ENCODE results near the gene AMFR. TPM values are rescaled to one million over a fixed set of nuclear protein-coding genes. Genes with fewer than 3 reads are reported as not detected.
A peak's percentile ranks its signal among the peaks of the same experiment; 100 is the strongest.

The AMFR gene
- total RNA-seq, 1 donor from 2014 or later = 136 TPM

GRCh38 chr16:56373003-56373402 is 52.3 kb downstream of the AMFR start:
- no peak for DNase-seq (ENCODE audit: extremely low spot score, unreplicated experiment)
- Mint-ChIP-seq H3K36me3 (ENCODE audit: unreplicated experiment) (peaks cover 38% of the 10 kb centered on the region), H3K27ac (ENCODE audit: unreplicated experiment) (peak overlapping the region; percentile 70), H3K4me1 (ENCODE audit: unreplicated experiment) (peaks cover 39% of the 10 kb centered on the region), H3K4me3 (ENCODE audit: unreplicated experiment) (no peak overlapping the region), H3K9me3 (ENCODE audit: unreplicated experiment) (no peaks in the 10 kb centered on the region), H3K27me3 (ENCODE audit: unreplicated experiment) (no peaks in the 10 kb centered on the region)
- no peak for TF ChIP-seq CTCF (IDR thresholded peaks at IDR 0.05)

- H3K36me3 Mint-ChIP-seq (ENCODE audit: unreplicated experiment) = peaks cover 33% of the 10 kb centered on the region
- no peaks in the 10 kb centered on the region for H3K27me3 Mint-ChIP-seq (ENCODE audit: unreplicated experiment)
- H3K4me1 Mint-ChIP-seq (ENCODE audit: unreplicated experiment) = peaks cover 39% of the 10 kb centered on the region
- H3K9me3 Mint-ChIP-seq (ENCODE audit: unreplicated experiment) = no peaks in the 10 kb centered on the region
- H3K27ac Mint-ChIP-seq (ENCODE audit: unreplicated experiment) = peak overlapping the region; percentile 70
- no peak overlapping the region for H3K4me3 Mint-ChIP-seq (ENCODE audit: unreplicated experiment)
- TF ChIP-seq CTCF (IDR thresholded peaks at IDR 0.05) = no peak
- DNase-seq (ENCODE audit: extremely low spot score, unreplicated experiment) = no peak
Measured at GRCh38 chr16:56372013-56372634, 53.2 kb downstream of the AMFR start.

GRCh38 chr16:56371660-56371937 is 53.7 kb downstream of the AMFR start:
- no peak overlapping the region for H3K4me3 Mint-ChIP-seq (ENCODE audit: unreplicated experiment)
- TF ChIP-seq CTCF (IDR thresholded peaks at IDR 0.05) = no peak
- no peaks in the 10 kb centered on the region for H3K27me3 Mint-ChIP-seq (ENCODE audit: unreplicated experiment)
- peaks cover 39% of the 10 kb centered on the region for H3K4me1 Mint-ChIP-seq (ENCODE audit: unreplicated experiment)
- H3K9me3 Mint-ChIP-seq (ENCODE audit: unreplicated experiment) = no peaks in the 10 kb centered on the region
- peak overlapping the region; percentile 73 for H3K27ac Mint-ChIP-seq (ENCODE audit: unreplicated experiment)
- DNase-seq (ENCODE audit: extremely low spot score, unreplicated experiment) = no peak
- H3K36me3 Mint-ChIP-seq (ENCODE audit: unreplicated experiment) = peaks cover 33% of the 10 kb centered on the region

- Mint-ChIP-seq H3K4me3 (ENCODE audit: unreplicated experiment) (no peak overlapping the region), H3K27ac (ENCODE audit: unreplicated experiment) (peak overlapping the region; percentile 73), H3K4me1 (ENCODE audit: unreplicated experiment) (peaks cover 39% of the 10 kb centered on the region), H3K36me3 (ENCODE audit: unreplicated experiment) (peaks cover 31% of the 10 kb centered on the region), H3K9me3 (ENCODE audit: unreplicated experiment) (no peaks in the 10 kb centered on the region), H3K27me3 (ENCODE audit: unreplicated experiment) (no peaks in the 10 kb centered on the region)
- TF ChIP-seq CTCF (IDR thresholded peaks at IDR 0.05) = no peak
- DNase-seq (ENCODE audit: extremely low spot score, unreplicated experiment) = no peak
Measured at GRCh38 chr16:56370875-56371659, 54.3 kb downstream of the AMFR start.

- Mint-ChIP-seq H3K27me3 (ENCODE audit: unreplicated experiment) (no peaks in the 10 kb centered on the region), H3K4me1 (ENCODE audit: unreplicated experiment) (peaks cover 39% of the 10 kb centered on the region), H3K36me3 (ENCODE audit: unreplicated experiment) (peaks cover 29% of the 10 kb centered on the region), H3K27ac (ENCODE audit: unreplicated experiment) (peak overlapping the region; percentile 73), H3K9me3 (ENCODE audit: unreplicated experiment) (no peaks in the 10 kb centered on the region), H3K4me3 (ENCODE audit: unreplicated experiment) (no peak overlapping the region)
- DNase-seq (ENCODE audit: extremely low spot score, unreplicated experiment) = no peak
- no peak for TF ChIP-seq CTCF (IDR thresholded peaks at IDR 0.05)
Measured at GRCh38 chr16:56370185-56370874, 55.0 kb downstream of the AMFR start.

All from osteocyte (in vitro differentiated cells).